Measurements from ENCODE around the gene PMCH.
"Not testable (repeated sequence)": the region's sequence is repeated elsewhere in the genome, so short reads cannot be mapped to it uniquely, and the experiment has no call there.

PMCH gene, protein sequence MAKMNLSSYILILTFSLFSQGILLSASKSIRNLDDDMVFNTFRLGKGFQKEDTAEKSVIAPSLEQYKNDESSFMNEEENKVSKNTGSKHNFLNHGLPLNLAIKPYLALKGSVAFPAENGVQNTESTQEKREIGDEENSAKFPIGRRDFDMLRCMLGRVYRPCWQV

DNA sequence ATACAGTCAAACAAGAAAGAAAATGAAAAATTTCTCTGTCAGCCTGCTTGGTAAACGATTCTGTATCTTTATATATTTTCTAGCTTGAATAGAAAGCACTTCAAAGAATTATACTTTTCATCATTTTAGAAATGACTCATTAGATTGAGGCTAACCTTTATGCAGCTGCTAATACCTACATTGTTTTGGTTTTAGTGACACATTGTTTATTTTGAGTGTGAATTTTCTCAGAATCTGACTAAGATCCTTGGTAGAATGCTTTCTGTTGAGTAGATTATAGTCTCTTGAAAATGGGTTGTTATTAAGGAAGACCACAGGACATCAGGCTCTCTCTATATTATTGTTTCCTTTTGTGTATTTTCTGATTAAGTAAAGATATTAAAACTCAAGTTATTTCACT, at the start of gene PMCH:
Gene PMCH (minus strand): TSS at position 45 of the 400 bp plus-strand sequence. CDS start 63 bp downstream, outside the sequence.
- no peak within 1 kb of the TSS for H3K27ac ChIP-seq (ENCODE audit: low read length)
- H3K36me3 ChIP-seq (ENCODE audit: control insufficient read depth in 2 of 2, insufficient read depth in 2 of 2, low read length in 2 of 2), result no peaks in the 10 kb centered on the region
- no peak within 1 kb of the TSS for H3K4me3 ChIP-seq (ENCODE audit: low read length in 2 of 2)
- H3K9ac ChIP-seq (ENCODE audit: low read length in 2 of 2), result no peak within 1 kb of the TSS
- no peaks in the 10 kb centered on the region for H3K9me3 ChIP-seq (ENCODE audit: control insufficient read depth in 2 of 2, low read length in 2 of 2)
- no peaks in the 10 kb centered on the region for H3K27me3 ChIP-seq (ENCODE audit: control insufficient read depth in 1 of 2, insufficient read depth in 2 of 2, low read length in 2 of 2)
- H3K4me1 ChIP-seq (ENCODE audit: control insufficient read depth, insufficient read depth, low read length), result no peaks in the 10 kb centered on the region

DNA sequence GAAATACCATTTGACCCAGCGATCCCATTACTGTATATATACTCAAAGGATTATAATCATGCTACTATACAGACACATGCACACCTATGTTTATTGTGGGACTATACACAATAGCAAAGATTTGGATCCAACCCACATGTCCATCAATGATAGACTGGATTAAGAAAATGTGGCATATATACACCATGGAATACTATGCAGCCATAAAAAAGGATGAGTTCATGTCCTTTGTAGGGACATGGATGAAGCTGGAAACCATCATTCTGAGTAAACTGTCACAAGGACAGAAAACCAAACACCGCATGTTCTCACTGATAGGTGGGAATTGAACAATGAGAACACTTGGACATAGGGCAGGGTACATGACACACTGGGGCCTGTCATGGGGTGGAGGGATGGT, 43.2 kb upstream of the PMCH start:
- H3K27ac ChIP-seq (ENCODE audit: low read length); H3K9ac ChIP-seq (ENCODE audit: low read length in 2 of 2); H3K9me3 ChIP-seq (ENCODE audit: control insufficient read depth in 2 of 2, low read length in 2 of 2); H3K4me1 ChIP-seq (ENCODE audit: control insufficient read depth, insufficient read depth, low read length); H3K27me3 ChIP-seq (ENCODE audit: control insufficient read depth in 1 of 2, insufficient read depth in 2 of 2, low read length in 2 of 2); H3K4me3 ChIP-seq (ENCODE audit: low read length in 2 of 2); H3K36me3 ChIP-seq (ENCODE audit: control insufficient read depth in 2 of 2, insufficient read depth in 2 of 2, low read length in 2 of 2): not testable (repeated sequence)

DNA sequence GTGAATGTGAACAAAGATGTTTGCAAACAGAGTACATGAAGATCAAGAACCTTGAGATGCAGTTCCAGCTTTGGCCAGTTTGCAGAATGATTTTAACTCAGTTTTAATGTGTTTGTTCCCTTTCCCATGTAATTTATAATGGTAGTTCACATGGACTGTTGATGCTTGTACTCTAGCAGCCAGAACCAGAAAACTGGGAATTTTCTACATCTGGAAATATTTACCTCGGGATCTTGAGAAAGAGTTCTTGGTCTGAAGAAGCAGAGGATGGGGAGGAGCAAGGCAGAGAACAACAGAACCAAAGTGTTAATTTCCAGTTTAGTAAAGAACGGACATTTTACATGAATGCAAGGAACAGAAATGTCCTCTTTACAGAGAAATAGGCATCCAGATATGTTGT, 37.0 kb upstream of the PMCH start:
- no peaks in the 10 kb centered on the region for H3K9me3 ChIP-seq (ENCODE audit: control insufficient read depth in 2 of 2, low read length in 2 of 2)
- no peak overlapping the region for H3K9ac ChIP-seq (ENCODE audit: low read length in 2 of 2)
- no peaks in the 10 kb centered on the region for H3K27me3 ChIP-seq (ENCODE audit: control insufficient read depth in 1 of 2, insufficient read depth in 2 of 2, low read length in 2 of 2)
- H3K4me3 ChIP-seq (ENCODE audit: low read length in 2 of 2), result no peak overlapping the region
- no peaks in the 10 kb centered on the region for H3K36me3 ChIP-seq (ENCODE audit: control insufficient read depth in 2 of 2, insufficient read depth in 2 of 2, low read length in 2 of 2)
- no peaks in the 10 kb centered on the region for H3K4me1 ChIP-seq (ENCODE audit: control insufficient read depth, insufficient read depth, low read length)
- no peak overlapping the region for H3K27ac ChIP-seq (ENCODE audit: low read length)

DNA sequence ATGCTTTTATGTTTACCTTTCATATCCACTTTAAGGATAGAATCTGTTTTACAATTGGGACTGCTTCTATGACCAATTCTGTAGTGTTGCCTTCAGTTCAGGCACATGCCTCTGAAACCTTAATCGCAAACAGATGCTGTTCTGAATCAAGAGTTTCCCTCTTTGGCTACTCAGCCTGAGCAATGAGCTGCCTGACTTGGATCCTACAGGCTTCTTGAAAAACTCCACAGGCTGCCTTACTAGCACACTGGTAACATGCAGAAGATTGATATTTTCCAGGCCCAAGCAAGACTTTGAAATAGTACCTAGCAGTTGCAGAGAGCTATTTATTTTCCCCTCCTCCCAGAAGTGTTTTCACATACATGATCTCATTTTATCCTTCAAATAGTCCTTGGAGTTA, 34.8 kb upstream of the PMCH start:
- no peaks in the 10 kb centered on the region for H3K4me1 ChIP-seq (ENCODE audit: control insufficient read depth, insufficient read depth, low read length)
- peak overlapping the region; percentile 42 for H3K27ac ChIP-seq (ENCODE audit: low read length)
- no peak overlapping the region for H3K9ac ChIP-seq (ENCODE audit: low read length in 2 of 2)
- H3K4me3 ChIP-seq (ENCODE audit: low read length in 2 of 2), result no peak overlapping the region
- no peaks in the 10 kb centered on the region for H3K27me3 ChIP-seq (ENCODE audit: control insufficient read depth in 1 of 2, insufficient read depth in 2 of 2, low read length in 2 of 2)
- H3K36me3 ChIP-seq (ENCODE audit: control insufficient read depth in 2 of 2, insufficient read depth in 2 of 2, low read length in 2 of 2), result no peaks in the 10 kb centered on the region
- no peaks in the 10 kb centered on the region for H3K9me3 ChIP-seq (ENCODE audit: control insufficient read depth in 2 of 2, low read length in 2 of 2)

DNA sequence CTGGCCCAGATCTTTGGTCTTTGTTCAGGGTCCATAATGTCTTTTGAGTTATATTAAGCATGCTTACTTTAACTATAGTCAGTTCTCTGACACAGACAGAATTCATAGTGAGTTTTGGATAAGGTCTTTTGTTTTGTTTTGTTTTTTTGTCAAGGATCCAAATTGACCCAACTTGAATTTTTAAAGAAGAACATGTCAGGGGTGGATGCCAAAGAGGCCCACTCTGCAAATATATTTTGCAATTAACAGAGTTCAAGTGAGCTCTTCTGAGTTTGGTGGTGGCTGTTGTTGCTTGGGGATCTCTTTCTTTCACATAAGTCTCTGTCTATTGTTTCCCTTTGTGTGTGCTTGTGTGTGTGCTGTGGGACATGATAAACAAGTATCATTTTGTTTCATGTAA, 34.4 kb upstream of the PMCH start:
- Histone ChIP-seq H3K4me3 (ENCODE audit: low read length in 2 of 2) (no peak overlapping the region), H3K27me3 (ENCODE audit: control insufficient read depth in 1 of 2, insufficient read depth in 2 of 2, low read length in 2 of 2) (no peaks in the 10 kb centered on the region), H3K9ac (ENCODE audit: low read length in 2 of 2) (no peak overlapping the region), H3K27ac (ENCODE audit: low read length) (peak overlapping the region; percentile 42), H3K9me3 (ENCODE audit: control insufficient read depth in 2 of 2, low read length in 2 of 2) (no peaks in the 10 kb centered on the region), H3K36me3 (ENCODE audit: control insufficient read depth in 2 of 2, insufficient read depth in 2 of 2, low read length in 2 of 2) (no peaks in the 10 kb centered on the region), H3K4me1 (ENCODE audit: control insufficient read depth, insufficient read depth, low read length) (no peaks in the 10 kb centered on the region)

DNA sequence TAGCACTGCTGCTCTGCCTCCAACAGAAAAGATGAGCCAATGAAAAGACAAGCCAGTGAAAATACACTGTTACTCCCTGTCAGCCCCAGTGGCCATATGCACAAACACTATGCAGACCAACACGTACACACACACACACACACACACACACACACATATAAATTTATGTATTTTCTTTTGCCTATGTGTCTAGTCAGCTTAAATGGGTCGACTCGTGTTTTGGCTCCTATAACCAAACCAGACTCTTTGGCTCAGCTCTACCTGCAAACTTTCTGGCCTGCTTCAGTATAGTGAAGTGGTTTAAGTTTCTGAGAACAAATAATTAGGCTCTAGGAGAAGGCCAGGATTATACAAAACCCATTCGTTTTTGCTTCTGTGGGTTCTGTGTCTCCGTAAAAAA, 30.3 kb upstream of the PMCH start:
- Histone ChIP-seq H3K4me1 (ENCODE audit: control insufficient read depth, insufficient read depth, low read length) (no peaks in the 10 kb centered on the region), H3K4me3 (ENCODE audit: low read length in 2 of 2) (no peak overlapping the region), H3K9ac (ENCODE audit: low read length in 2 of 2) (no peak overlapping the region), H3K27me3 (ENCODE audit: control insufficient read depth in 1 of 2, insufficient read depth in 2 of 2, low read length in 2 of 2) (no peaks in the 10 kb centered on the region), H3K36me3 (ENCODE audit: control insufficient read depth in 2 of 2, insufficient read depth in 2 of 2, low read length in 2 of 2) (no peaks in the 10 kb centered on the region), H3K9me3 (ENCODE audit: control insufficient read depth in 2 of 2, low read length in 2 of 2) (no peaks in the 10 kb centered on the region), H3K27ac (ENCODE audit: low read length) (no peak overlapping the region)

DNA sequence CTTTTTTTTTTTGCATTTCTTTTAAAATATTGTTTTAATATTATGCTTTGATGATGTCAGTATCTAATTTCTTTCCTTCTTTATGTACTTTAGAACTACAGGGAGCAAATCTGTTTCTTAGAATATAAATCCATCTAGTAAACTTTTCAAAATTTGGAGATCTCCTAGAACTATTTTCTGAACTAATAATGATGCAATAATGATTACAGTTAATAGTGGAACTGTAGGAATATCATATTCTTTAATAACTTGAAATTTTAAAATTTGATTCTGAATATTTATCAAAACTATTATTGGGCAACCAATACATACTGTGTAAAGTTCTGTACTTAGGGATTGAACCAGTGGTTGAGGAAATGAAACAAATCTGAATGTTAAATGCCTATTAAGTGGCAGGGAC, 23.1 kb upstream of the PMCH start:
- Histone ChIP-seq H3K27me3 (ENCODE audit: control insufficient read depth in 1 of 2, insufficient read depth in 2 of 2, low read length in 2 of 2) (no peaks in the 10 kb centered on the region), H3K9me3 (ENCODE audit: control insufficient read depth in 2 of 2, low read length in 2 of 2) (no peaks in the 10 kb centered on the region), H3K27ac (ENCODE audit: low read length) (no peak overlapping the region), H3K4me1 (ENCODE audit: control insufficient read depth, insufficient read depth, low read length) (no peaks in the 10 kb centered on the region), H3K9ac (ENCODE audit: low read length in 2 of 2) (no peak overlapping the region), H3K4me3 (ENCODE audit: low read length in 2 of 2) (no peak overlapping the region), H3K36me3 (ENCODE audit: control insufficient read depth in 2 of 2, insufficient read depth in 2 of 2, low read length in 2 of 2) (no peaks in the 10 kb centered on the region)

DNA sequence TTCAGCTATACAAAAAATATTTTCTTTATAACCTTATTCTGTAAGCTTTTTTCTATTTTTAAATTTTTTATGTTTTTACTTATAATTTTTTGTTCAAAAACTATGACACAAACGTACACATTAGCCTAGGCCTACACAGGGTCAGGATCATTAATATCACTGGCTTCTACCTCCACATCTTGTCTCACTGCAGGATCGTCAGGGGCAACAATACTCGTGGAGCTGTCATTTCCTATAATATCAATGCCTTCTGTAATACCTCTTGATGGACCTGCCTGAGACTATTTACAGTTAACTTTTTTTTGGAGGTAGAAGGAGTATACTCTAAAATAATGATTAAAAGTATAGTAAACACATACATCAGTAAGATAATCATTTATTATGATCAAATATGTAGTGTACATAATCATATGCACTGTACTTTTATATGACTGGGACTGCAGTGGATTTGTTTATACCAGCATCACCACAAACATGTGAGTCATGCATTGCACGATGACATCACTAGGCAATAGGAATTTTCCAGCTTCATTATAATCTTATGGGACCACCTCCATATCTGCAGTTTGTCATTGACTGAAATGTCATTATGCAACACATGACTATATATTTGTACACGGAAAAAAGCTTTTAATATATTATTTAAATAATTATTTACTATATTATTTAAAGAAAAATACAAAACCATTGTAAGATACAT, 18.5 kb upstream of the PMCH start:
- Histone ChIP-seq H3K4me3 (ENCODE audit: low read length in 2 of 2) (no peak overlapping the region), H3K9me3 (ENCODE audit: control insufficient read depth in 2 of 2, low read length in 2 of 2) (peaks cover 0 to 2% of the 10 kb centered on the region in 2 donors), H3K9ac (ENCODE audit: low read length in 2 of 2) (no peak overlapping the region), H3K27me3 (ENCODE audit: control insufficient read depth in 1 of 2, insufficient read depth in 2 of 2, low read length in 2 of 2) (no peaks in the 10 kb centered on the region), H3K27ac (ENCODE audit: low read length) (no peak overlapping the region), H3K4me1 (ENCODE audit: control insufficient read depth, insufficient read depth, low read length) (no peaks in the 10 kb centered on the region), H3K36me3 (ENCODE audit: control insufficient read depth in 2 of 2, insufficient read depth in 2 of 2, low read length in 2 of 2) (no peaks in the 10 kb centered on the region)

DNA sequence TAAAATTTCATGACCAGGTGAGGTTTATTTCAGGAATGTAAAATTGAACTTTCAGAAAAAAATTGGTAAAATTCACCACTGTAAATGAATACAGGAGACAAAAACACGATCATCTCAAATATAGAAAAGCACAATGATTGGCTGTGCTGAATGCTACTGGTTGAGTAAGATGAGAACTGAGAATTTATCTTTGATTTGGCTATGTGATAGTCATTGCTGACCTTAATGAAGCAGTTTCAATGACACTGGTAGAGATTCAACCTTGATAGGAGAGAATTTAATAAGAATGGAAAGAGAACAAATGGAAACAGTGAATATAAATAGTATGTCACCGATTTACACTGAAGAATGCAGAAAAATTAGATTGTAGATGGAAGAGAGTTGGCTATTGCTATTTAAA, 6.4 kb upstream of the PMCH start:
- Histone ChIP-seq H3K27me3 (ENCODE audit: control insufficient read depth in 1 of 2, insufficient read depth in 2 of 2, low read length in 2 of 2) (no peaks in the 10 kb centered on the region), H3K9me3 (ENCODE audit: control insufficient read depth in 2 of 2, low read length in 2 of 2) (no peaks in the 10 kb centered on the region), H3K4me3 (ENCODE audit: low read length in 2 of 2) (no peak overlapping the region), H3K27ac (ENCODE audit: low read length) (no peak overlapping the region), H3K4me1 (ENCODE audit: control insufficient read depth, insufficient read depth, low read length) (no peaks in the 10 kb centered on the region), H3K9ac (ENCODE audit: low read length in 2 of 2) (no peak overlapping the region), H3K36me3 (ENCODE audit: control insufficient read depth in 2 of 2, insufficient read depth in 2 of 2, low read length in 2 of 2) (no peaks in the 10 kb centered on the region)

DNA sequence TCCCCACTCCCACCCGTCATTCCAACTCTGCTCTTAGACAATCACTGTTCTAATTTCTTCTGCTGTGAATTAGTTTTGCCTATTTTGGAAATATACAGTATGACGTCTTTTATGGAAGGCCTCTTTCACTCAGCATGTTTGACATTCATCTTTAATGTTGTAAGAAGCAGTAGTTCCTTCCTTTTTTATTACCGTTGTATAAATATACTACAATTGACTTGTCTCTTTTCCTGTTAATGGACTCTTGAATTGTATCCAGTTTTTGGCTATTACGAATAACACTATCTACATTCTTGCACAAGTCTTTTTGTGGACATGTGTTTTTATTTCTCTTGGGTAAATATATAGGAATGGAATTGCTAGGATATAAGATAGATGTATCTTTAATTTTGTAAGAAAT, 4.9 kb upstream of the PMCH start:
- no peak overlapping the region for H3K4me3 ChIP-seq (ENCODE audit: low read length in 2 of 2)
- H3K27me3 ChIP-seq (ENCODE audit: control insufficient read depth in 1 of 2, insufficient read depth in 2 of 2, low read length in 2 of 2), result no peaks in the 10 kb centered on the region
- no peaks in the 10 kb centered on the region for H3K36me3 ChIP-seq (ENCODE audit: control insufficient read depth in 2 of 2, insufficient read depth in 2 of 2, low read length in 2 of 2)
- no peaks in the 10 kb centered on the region for H3K9me3 ChIP-seq (ENCODE audit: control insufficient read depth in 2 of 2, low read length in 2 of 2)
- no peaks in the 10 kb centered on the region for H3K4me1 ChIP-seq (ENCODE audit: control insufficient read depth, insufficient read depth, low read length)
- no peak overlapping the region for H3K9ac ChIP-seq (ENCODE audit: low read length in 2 of 2)
- no peak overlapping the region for H3K27ac ChIP-seq (ENCODE audit: low read length)

DNA sequence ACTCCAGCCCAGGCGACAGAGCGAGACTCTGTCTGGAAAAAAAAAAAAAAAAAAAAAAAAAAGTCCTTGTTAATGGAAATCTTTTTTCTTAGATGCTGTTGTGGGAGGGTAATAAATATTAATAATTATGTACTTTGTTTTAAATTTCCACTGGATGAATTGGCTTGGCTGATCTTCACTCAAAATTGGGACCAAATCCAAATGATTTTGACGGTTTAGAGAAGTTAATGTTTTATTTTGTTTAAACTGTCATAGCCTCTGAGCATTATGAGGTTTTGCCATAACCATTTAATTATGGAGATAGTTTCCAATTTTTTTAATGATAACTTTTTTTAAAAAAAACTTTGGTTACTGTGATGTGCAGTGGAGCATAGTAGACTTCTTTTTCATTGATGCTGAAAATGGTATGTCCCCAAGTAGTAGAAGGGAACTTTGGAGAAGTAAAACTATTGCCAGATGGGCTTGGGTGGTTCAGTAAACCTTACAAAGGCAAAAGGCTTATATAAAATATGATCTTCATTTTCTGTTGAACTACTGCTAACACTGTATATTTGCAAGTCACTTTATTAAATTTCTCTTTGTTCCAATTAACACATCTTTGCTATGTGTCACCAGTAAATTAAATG, 3.9 kb upstream of the PMCH start:
- no peak overlapping the region for H3K27ac ChIP-seq (ENCODE audit: low read length)
- H3K4me1 ChIP-seq (ENCODE audit: control insufficient read depth, insufficient read depth, low read length), result no peaks in the 10 kb centered on the region
- no peaks in the 10 kb centered on the region for H3K36me3 ChIP-seq (ENCODE audit: control insufficient read depth in 2 of 2, insufficient read depth in 2 of 2, low read length in 2 of 2)
- H3K9me3 ChIP-seq (ENCODE audit: control insufficient read depth in 2 of 2, low read length in 2 of 2), result no peaks in the 10 kb centered on the region
- no peak overlapping the region for H3K9ac ChIP-seq (ENCODE audit: low read length in 2 of 2)
- H3K4me3 ChIP-seq (ENCODE audit: low read length in 2 of 2), result no peak overlapping the region
- no peaks in the 10 kb centered on the region for H3K27me3 ChIP-seq (ENCODE audit: control insufficient read depth in 1 of 2, insufficient read depth in 2 of 2, low read length in 2 of 2)

Data from stomach smooth muscle (tissue), 2 donors.